Activated CD8-positive, alpha-beta T cell treated with anti-CD3 and anti-CD28 coated beads for 36 hours (primary cell): ENCODE data around the gene FBXL20. TPM values are rescaled to one million over a fixed set of nuclear protein-coding genes. Genes with fewer than 3 reads are reported as not detected.

Experiments
- ATAC-seq: fragments of 200-7000 bp; cut with Tn5 transposase; one replicate; pipeline ENCODE4 v1.10.0; 2021; ENCODE audit warnings: mild to moderate bottlenecking, moderate library complexity
- CTCF ChIA-PET: fragments of 350-600 bp; sonication (Branson Sonifier 250); formaldehyde crosslinking; loops from one replicate; lab custom pipeline; 2021; ENCODE audit warnings: antibody characterized with exemption; lab: Charles Lee
- POLR2A ChIA-PET: fragments of 350-600 bp; sonication (Branson Sonifier 250); formaldehyde crosslinking; loops from one replicate; lab custom pipeline; 2021; ENCODE audit warnings: antibody characterized with exemption; lab: Charles Lee
- DNase-seq: peaks from one replicate; pipeline ENCODE4 v3.0.0-alpha.2; 2020
- H3K27ac Mint-ChIP-seq: one replicate; pipeline ENCODE4 v1.8.0; 2021; ENCODE audit warnings: mild to moderate bottlenecking, mixed read lengths
- H3K27me3 Mint-ChIP-seq: one replicate; pipeline ENCODE4 v1.8.0; 2021; ENCODE audit warnings: mixed read lengths
- H3K36me3 Mint-ChIP-seq: one replicate; pipeline ENCODE4 v1.8.0; 2021; ENCODE audit warnings: low read depth, mixed read lengths
- H3K4me1 Mint-ChIP-seq: one replicate; pipeline ENCODE4 v1.8.0; 2021; ENCODE audit warnings: low read depth, mixed read lengths
- H3K4me3 Mint-ChIP-seq: one replicate; pipeline ENCODE4 v1.8.0; 2021; ENCODE audit warnings: mild to moderate bottlenecking, moderate library complexity, mixed read lengths
- H3K9me3 Mint-ChIP-seq: one replicate; pipeline ENCODE4 v1.8.0; 2021; ENCODE audit warnings: mixed read lengths
- CTCF ChIP-seq: fragments of 200-600 bp; IDR thresholded peaks from one replicate; pipeline ENCODE4 v1.8.0; 2022; ENCODE audit warnings: antibody characterized with exemption, mild to moderate bottlenecking
- intact Hi-C: fragments of 100-400 bp; cut with micrococcal nuclease; formaldehyde crosslinking; loops from one replicate; pipeline ENCODE4 v1.10.0; 2022
- total RNA-seq, 2 experiments: library from RNA; stranded (reverse); gene quantifications; one replicate each; pipeline ENCODE4 v1.2.3, GENCODE V29; 2021

Gene FBXL20
- total RNA-seq, 2 experiments from 2014 or later, result 17.7 to 19.1 TPM

DNA sequence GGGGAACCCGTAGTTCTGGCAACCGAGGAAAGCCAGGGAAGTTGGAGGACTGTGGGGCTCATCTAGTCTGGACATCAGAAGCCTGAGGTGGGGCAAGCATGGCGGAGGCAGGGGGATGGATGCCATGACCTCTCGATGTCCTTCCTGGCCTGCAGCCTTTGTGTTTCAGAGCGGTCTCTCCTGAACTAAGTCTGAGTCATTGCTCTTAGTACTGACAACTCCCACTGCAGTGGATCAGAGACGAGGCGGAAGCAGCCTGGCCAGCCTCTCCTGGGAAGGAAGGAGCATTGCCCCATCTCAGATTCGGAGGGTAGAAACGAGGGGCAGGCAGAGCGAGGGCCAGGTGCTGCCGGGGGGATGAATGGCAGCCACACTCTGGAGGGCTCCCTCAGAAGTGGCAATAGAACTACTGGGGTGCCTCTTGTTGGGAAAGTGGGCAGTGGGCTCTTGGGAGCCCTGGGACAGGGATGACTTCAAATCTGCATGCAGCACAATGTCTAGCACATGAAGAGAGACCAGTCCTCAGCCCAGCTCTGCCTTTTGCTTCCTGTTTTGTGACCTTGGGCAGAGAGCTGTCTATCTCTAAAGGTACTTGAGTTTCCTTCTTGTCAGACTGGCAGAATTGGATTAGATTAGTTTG is 172.0 kb downstream of the FBXL20 start:
- H3K4me1 Mint-ChIP-seq, result peaks cover 20% of the 10 kb centered on the region
- H3K4me3 Mint-ChIP-seq, result no peak overlapping the region
- H3K27me3 Mint-ChIP-seq, result peaks cover 23% of the 10 kb centered on the region
- intact Hi-C loops, result no loop called here
- ATAC-seq, result no peak
- CTCF ChIA-PET, result interaction anchor here (5.1 to 10.9 kb wide), 2 partner anchors 16 to 18 kb away, joined by 37 to 516 read pairs; partner anchors contain the start of gene RPL19
- POLR2A ChIA-PET, result no interaction called here
- H3K36me3 Mint-ChIP-seq, result no peaks in the 10 kb centered on the region
- no peak for DNase-seq
- H3K9me3 Mint-ChIP-seq, result no peaks in the 10 kb centered on the region
- no peak overlapping the region for H3K27ac Mint-ChIP-seq
- TF ChIP-seq CTCF, result no peak

GRCh38 chr17:39227364-39227919 is 174.0 kb downstream of the FBXL20 start:
- ATAC-seq (no peak), DNase-seq (no peak)
- Mint-ChIP-seq H3K4me1 (peaks cover 20% of the 10 kb centered on the region), H3K36me3 (no peaks in the 10 kb centered on the region), H3K4me3 (no peak overlapping the region), H3K27ac (no peak overlapping the region), H3K9me3 (no peaks in the 10 kb centered on the region), H3K27me3 (peaks cover 31% of the 10 kb centered on the region)
- no peak for TF ChIP-seq CTCF
- POLR2A ChIA-PET, result interaction anchor here (0.8 to 1.1 kb wide), 2 partner anchors 18 to 21 kb away, joined by 3 to 6 read pairs; no protein-coding TSS in a partner anchor
- intact Hi-C loops, result no loop called here
- CTCF ChIA-PET, result interaction anchor here (1.1 to 1.9 kb wide), 3 partner anchors 11 to 21 kb away, joined by 3 to 6 read pairs (median 3); no protein-coding TSS in a partner anchor

DNA sequence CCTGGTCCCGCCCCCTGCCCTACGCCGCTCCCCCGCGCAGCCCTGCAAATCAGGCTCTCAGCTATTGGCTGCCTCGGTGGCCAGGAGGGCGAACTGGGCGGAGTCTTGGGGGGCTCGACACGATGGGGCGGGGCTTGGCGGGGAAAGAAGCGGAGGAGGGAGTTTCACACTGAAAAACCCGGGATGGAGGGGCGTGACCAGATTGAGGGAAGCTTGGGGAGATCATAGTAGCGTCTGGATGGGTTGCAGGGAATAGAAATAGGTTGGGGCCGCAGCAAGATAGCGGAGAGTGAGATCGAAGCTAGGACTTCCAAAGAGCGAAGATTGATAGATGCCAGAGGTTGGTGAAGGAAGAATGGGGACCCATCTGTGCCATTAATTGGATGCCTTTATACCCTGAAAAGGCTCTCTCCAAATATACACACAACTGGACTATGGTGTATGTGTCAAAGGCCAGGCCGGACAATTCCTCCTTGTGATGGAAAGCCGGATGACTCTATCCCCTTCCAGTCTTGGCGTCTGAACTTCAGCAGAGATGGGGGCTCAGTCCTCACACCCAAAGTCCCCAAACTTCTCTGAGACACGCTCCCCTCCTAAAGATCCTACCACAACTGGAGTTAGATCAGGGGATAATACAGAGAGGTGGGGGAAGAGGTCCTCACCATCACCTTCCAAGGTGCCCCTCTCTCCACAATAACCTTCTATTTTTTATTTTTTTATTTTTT is 175.3 kb downstream of the FBXL20 start:
- POLR2A ChIA-PET, result interaction anchor here (1.0 to 1.3 kb wide), 2 partner anchors 22 to 26 kb away, joined by 3 to 4 read pairs; partner anchors contain the start of gene RPL19

DNA sequence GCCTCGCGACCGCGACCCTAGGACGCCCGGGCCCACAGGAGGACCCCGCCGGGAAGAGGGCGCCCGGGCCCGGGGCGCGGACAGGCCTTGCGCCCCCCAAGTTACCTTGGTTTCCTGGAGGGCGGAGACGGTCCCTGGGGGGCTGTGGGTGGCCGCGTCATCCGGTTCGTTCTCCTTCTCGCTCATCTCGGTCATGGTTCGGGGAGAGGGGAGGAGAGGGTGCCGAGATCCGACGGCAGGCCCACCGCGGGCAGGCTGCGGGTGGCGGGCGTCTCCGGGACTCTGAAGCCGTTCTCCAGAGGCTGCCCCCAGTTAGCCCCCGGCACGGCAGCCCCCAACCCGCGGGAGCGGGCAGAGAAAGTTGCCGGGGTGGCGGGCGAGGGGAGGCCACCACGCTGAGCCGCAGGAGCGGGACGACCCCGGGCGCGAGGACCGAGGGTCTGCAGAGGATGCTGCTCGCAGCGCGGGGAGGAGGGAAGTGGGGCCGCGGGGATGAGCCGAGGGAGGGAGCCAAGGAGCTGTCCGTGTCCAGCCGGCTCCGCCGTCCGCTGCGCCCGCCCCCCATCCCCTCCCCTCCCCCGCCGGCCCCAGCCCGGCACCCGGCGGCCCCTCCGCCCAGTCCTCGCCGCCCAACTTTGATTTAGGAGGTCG is 176.0 kb downstream of the FBXL20 start, which contains the start of gene STAC2:
Gene STAC2 (minus strand): TSS at position 638 of the 651 bp plus-strand sequence. CDS start 443 bp downstream, at position 195.
- peak within 1 kb of the TSS; percentile 76 for H3K4me3 Mint-ChIP-seq
- peaks cover 29% of the 10 kb centered on the region for H3K27me3 Mint-ChIP-seq
- H3K4me1 Mint-ChIP-seq, result peaks cover 10% of the 10 kb centered on the region
- no peaks in the 10 kb centered on the region for H3K36me3 Mint-ChIP-seq
- ChIA-PET CTCF (interaction anchor here (0.8 to 1.2 kb wide), 4 partner anchors 16 to 61 kb away, joined by 3 to 8 read pairs (median 4); no protein-coding TSS in a partner anchor), POLR2A (interaction anchor here (1.0 to 1.3 kb wide), 2 partner anchors 22 to 26 kb away, joined by 3 to 4 read pairs; partner anchors contain the start of gene RPL19)
- H3K27ac Mint-ChIP-seq, result no peak within 1 kb of the TSS
- intact Hi-C loops, result no loop called here
- peak; percentile 37 for ATAC-seq
- TF ChIP-seq CTCF, result no peak
- DNase-seq, result peak; percentile 49
- no peaks in the 10 kb centered on the region for H3K9me3 Mint-ChIP-seq

More for the DNA sequence above, 175.3 kb downstream of the FBXL20 start:
- peaks cover 10% of the 10 kb centered on the region for H3K4me1 Mint-ChIP-seq
- H3K36me3 Mint-ChIP-seq, result no peaks in the 10 kb centered on the region
- no peak for TF ChIP-seq CTCF
- H3K27me3 Mint-ChIP-seq, result peaks cover 29% of the 10 kb centered on the region
- peak overlapping the region; percentile 76 for H3K4me3 Mint-ChIP-seq
- no peak overlapping the region for H3K27ac Mint-ChIP-seq
- ATAC-seq (peak; percentile 96), DNase-seq (peak; percentile 84)
- CTCF ChIA-PET, result interaction anchor here (0.8 to 1.2 kb wide), 4 partner anchors 17 to 61 kb away, joined by 3 to 8 read pairs (median 4); no protein-coding TSS in a partner anchor
- H3K9me3 Mint-ChIP-seq, result no peaks in the 10 kb centered on the region
- intact Hi-C loops, result no loop called here
